ENCODE data around the gene GTF2IRD1.

DNA sequence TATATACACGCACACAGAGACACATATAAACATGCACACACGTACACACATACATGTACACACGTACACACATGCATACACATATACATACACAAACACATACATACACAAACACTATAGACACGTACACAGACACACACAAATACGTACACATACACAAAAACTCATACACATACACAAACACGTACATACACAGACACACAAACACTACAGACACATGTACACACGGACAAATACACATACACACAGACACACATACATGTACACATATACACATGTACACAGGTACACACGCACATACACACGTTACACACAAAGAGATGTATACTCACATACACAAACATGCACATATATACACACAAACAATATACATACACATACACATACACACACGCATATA, 35.2 kb upstream of the GTF2IRD1 start:
- TF ChIP-seq, protein P1, sequence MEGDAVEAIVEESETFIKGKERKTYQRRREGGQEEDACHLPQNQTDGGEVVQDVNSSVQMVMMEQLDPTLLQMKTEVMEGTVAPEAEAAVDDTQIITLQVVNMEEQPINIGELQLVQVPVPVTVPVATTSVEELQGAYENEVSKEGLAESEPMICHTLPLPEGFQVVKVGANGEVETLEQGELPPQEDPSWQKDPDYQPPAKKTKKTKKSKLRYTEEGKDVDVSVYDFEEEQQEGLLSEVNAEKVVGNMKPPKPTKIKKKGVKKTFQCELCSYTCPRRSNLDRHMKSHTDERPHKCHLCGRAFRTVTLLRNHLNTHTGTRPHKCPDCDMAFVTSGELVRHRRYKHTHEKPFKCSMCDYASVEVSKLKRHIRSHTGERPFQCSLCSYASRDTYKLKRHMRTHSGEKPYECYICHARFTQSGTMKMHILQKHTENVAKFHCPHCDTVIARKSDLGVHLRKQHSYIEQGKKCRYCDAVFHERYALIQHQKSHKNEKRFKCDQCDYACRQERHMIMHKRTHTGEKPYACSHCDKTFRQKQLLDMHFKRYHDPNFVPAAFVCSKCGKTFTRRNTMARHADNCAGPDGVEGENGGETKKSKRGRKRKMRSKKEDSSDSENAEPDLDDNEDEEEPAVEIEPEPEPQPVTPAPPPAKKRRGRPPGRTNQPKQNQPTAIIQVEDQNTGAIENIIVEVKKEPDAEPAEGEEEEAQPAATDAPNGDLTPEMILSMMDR (IDR thresholded peaks at IDR 0.05; ENCODE audit: low read depth, low read length), result no peak
- no peak for TF ChIP-seq POLR2A (IDR thresholded peaks at IDR 0.05; ENCODE audit: extremely low read depth, insufficient read length)
- TF ChIP-seq MYC (IDR thresholded peaks at IDR 0.05; ENCODE audit: low read depth, low read length), result no peak

Data from NB4 (cell line).